HEK293T (cell line): ENCODE data around the gene ITSN2.

Source experiments
- ARNT ChIP-seq: fragments of 450-650 bp; IDR thresholded peaks from 2 replicates; pipeline ENCODE4 v1.6.1; 2017; ENCODE audit warnings: mild to moderate bottlenecking
- CTBP1 ChIP-seq: fragments of 450-650 bp; IDR thresholded peaks from 2 replicates; pipeline ENCODE4 v1.6.1; 2016; ENCODE audit warnings: borderline replicate concordance
- HDGF ChIP-seq: fragments of 450-650 bp; IDR thresholded peaks from 2 replicates; pipeline ENCODE4 v1.6.1; 2017; ENCODE audit warnings: antibody characterized with exemption, borderline replicate concordance
- PKNOX1 ChIP-seq: fragments of 450-650 bp; IDR thresholded peaks from 2 replicates; pipeline ENCODE4 v1.6.1; 2016
- TARDBP ChIP-seq: fragments of 450-650 bp; IDR thresholded peaks from 2 replicates; pipeline ENCODE4 v1.6.1; 2016

- TF ChIP-seq PKNOX1 (no peak), CTBP1 (no peak), ARNT (no peak), HDGF (no peak), TARDBP (no peak)
Measured at GRCh38 chr2:24334245-24334633, 26.1 kb downstream of the ITSN2 start.
